Measurements from ENCODE around the gene TLN1.

The TLN1 gene

GRCh38 chr9:35749515-35750255 is 17.7 kb upstream of the TLN1 start:
- DNase-seq: no peak

GRCh38 chr9:35748858-35749514 is 17.0 kb upstream of the TLN1 start, which contains the start of the genes GBA2 and RGP1:
Gene GBA2 (minus strand): TSS chr9:35749228. CDS start chr9:35748704, 524 bp downstream.
Gene RGP1 (plus strand): TSS chr9:35749287. CDS start chr9:35749756, 469 bp downstream.
- peak; percentile 70 for DNase-seq

GRCh38 chr9:35748242-35748857 is 16.4 kb upstream of the TLN1 start:
- DNase-seq: no peak

GRCh38 chr9:35746583-35746982 is 14.6 kb upstream of the TLN1 start:
- DNase-seq: no peak

GRCh38 chr9:35745569-35745968 is 13.6 kb upstream of the TLN1 start:
- no peak for DNase-seq

GRCh38 chr9:35743880-35744518 is 12.0 kb upstream of the TLN1 start:
- DNase-seq: no peak

- DNase-seq: no peak
Observed at GRCh38 chr9:35743452-35743851, 11.5 kb upstream of the TLN1 start.

- no peak for DNase-seq
Observed at GRCh38 chr9:35741740-35742139, 9.7 kb upstream of the TLN1 start.

- no peak for DNase-seq
Observed at GRCh38 chr9:35740243-35740642, 8.2 kb upstream of the TLN1 start.

- no peak for DNase-seq
Observed at GRCh38 chr9:35738924-35739323, 6.9 kb upstream of the TLN1 start.

- no peak for DNase-seq
Observed at GRCh38 chr9:35738186-35738585, 6.2 kb upstream of the TLN1 start.

- DNase-seq: no peak
Observed at GRCh38 chr9:35737143-35737542, 5.1 kb upstream of the TLN1 start.

- peak; percentile 68 for DNase-seq
Observed at GRCh38 chr9:35736201-35736633, 4.2 kb upstream of the TLN1 start.

GRCh38 chr9:35734096-35734495 is 2.1 kb upstream of the TLN1 start:
- DNase-seq: no peak

GRCh38 chr9:35732800-35733541 is 976 bp upstream of the TLN1 start:
- DNase-seq: peak; percentile 58

- no peak for DNase-seq
Observed at GRCh38 chr9:35731415-35732184, 395 bp downstream of the TLN1 start.

GRCh38 chr9:35730486-35730854 is 1.5 kb downstream of the TLN1 start:
- no peak for DNase-seq

- DNase-seq: no peak
Observed at GRCh38 chr9:35729700-35730485, 2.1 kb downstream of the TLN1 start.

- DNase-seq: no peak
Observed at GRCh38 chr9:35729101-35729500, 2.9 kb downstream of the TLN1 start.

- DNase-seq: no peak
Observed at GRCh38 chr9:35728041-35728971, 3.7 kb downstream of the TLN1 start.
